ENCODE data around the gene ACP3.
"Not testable (repeated sequence)": the region's sequence is repeated elsewhere in the genome, so short reads cannot be mapped to it uniquely, and the experiment has no call there.

Gene ACP3

GRCh38 chr3:132396255-132396654 lies 79.0 kb downstream of the ACP3 start:
- Histone ChIP-seq H3K27ac (ENCODE audit: low read length) (no peak overlapping the region), H3K4me3 (ENCODE audit: low read depth in 1 of 2, low read length in 2 of 2) (no peak overlapping the region), H3K4me1 (ENCODE audit: control insufficient read depth in 1 of 2, insufficient read depth in 2 of 2, low read length in 2 of 2) (peaks cover 0 to 3% of the 10 kb centered on the region in 2 donors), H3K36me3 (ENCODE audit: control insufficient read depth in 1 of 2, insufficient read depth in 2 of 2, low read length in 2 of 2) (no peaks in the 10 kb centered on the region), H3K27me3 (ENCODE audit: low read depth, low read length) (no peaks in the 10 kb centered on the region), H3K9me3 (ENCODE audit: control insufficient read depth in 1 of 2, low read length in 2 of 2) (no peaks in the 10 kb centered on the region)

DNA sequence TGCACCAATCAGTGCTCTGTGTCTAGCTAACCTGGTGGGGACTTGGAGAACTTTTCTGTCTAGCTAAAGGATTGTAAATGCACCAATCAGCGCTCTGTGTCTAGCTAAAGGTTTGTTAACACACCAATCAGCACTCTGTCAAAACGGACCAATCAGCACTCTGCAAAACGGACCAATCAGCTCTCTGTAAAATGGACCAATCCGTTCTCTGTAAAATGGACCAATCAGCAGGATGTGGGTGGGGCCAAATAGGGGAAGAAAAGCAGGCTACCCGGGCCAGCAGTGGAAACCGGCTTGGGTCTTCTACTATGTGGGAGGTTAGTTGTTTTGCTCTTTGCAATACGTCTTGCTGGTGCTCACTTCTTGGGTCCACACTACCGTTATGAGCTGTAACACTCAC lies 79.6 kb downstream of the ACP3 start:
- not testable (repeated sequence) for H3K27ac ChIP-seq (ENCODE audit: low read length); H3K4me1 ChIP-seq (ENCODE audit: control insufficient read depth in 1 of 2, insufficient read depth in 2 of 2, low read length in 2 of 2); H3K4me3 ChIP-seq (ENCODE audit: low read depth in 1 of 2, low read length in 2 of 2); H3K9me3 ChIP-seq (ENCODE audit: control insufficient read depth in 1 of 2, low read length in 2 of 2); H3K27me3 ChIP-seq (ENCODE audit: low read depth, low read length); H3K36me3 ChIP-seq (ENCODE audit: control insufficient read depth in 1 of 2, insufficient read depth in 2 of 2, low read length in 2 of 2)

DNA sequence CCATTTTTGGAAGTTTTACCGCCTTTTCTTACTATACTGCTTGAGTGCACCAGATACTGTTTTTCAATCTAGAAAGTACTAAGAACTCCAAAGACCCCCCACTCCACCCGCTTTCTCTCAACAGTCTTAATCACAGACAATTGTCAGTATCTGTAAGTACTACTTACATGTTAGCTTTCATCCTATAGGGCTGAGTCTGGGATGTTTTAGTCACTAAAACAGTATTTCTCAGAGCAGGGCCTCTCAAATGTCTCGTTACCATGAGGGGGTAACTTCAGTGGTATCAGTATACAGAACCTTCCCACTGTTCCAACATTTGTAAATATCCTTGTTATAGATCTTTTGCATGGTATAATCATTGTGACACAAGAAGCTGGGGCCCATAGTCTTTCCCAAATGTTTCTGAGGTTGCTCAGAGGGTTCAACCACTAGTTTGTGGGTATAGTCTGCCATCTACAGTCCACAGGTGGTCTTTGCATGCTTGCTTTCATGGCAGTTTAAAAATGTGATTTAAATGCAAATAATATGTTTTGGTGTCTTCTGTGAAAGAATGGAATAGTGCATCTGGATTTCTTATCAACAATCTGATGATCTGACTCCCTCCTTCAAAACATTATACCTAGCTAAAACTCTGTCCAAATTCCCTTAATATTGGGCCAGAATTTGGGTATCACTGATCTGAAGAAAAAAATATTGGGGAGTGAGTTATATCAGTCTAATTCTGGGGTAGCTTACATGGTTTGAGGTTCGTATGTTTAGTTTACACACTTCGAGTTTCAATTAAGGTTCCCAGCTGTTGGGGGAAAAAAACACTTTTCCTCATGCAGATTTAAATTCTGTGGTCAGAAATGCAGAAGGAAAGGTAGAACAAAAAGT lies 82.1 kb downstream of the ACP3 start:
- Histone ChIP-seq H3K27ac (ENCODE audit: low read length) (no peak overlapping the region), H3K4me3 (ENCODE audit: low read depth in 1 of 2, low read length in 2 of 2) (no peak overlapping the region), H3K4me1 (ENCODE audit: control insufficient read depth in 1 of 2, insufficient read depth in 2 of 2, low read length in 2 of 2) (peaks cover 0 to 3% of the 10 kb centered on the region in 2 donors), H3K36me3 (ENCODE audit: control insufficient read depth in 1 of 2, insufficient read depth in 2 of 2, low read length in 2 of 2) (no peaks in the 10 kb centered on the region), H3K27me3 (ENCODE audit: low read depth, low read length) (no peaks in the 10 kb centered on the region), H3K9me3 (ENCODE audit: control insufficient read depth in 1 of 2, low read length in 2 of 2) (no peaks in the 10 kb centered on the region)

GRCh38 chr3:132401255-132401654 lies 84.0 kb downstream of the ACP3 start:
- peaks cover 0 to 15% of the 10 kb centered on the region in 2 donors for H3K4me1 ChIP-seq (ENCODE audit: control insufficient read depth in 1 of 2, insufficient read depth in 2 of 2, low read length in 2 of 2)
- no peak overlapping the region for H3K4me3 ChIP-seq (ENCODE audit: low read depth in 1 of 2, low read length in 2 of 2)
- H3K27me3 ChIP-seq (ENCODE audit: low read depth, low read length): no peaks in the 10 kb centered on the region
- no peaks in the 10 kb centered on the region for H3K9me3 ChIP-seq (ENCODE audit: control insufficient read depth in 1 of 2, low read length in 2 of 2)
- no peak overlapping the region for H3K27ac ChIP-seq (ENCODE audit: low read length)
- no peaks in the 10 kb centered on the region for H3K36me3 ChIP-seq (ENCODE audit: control insufficient read depth in 1 of 2, insufficient read depth in 2 of 2, low read length in 2 of 2)

DNA sequence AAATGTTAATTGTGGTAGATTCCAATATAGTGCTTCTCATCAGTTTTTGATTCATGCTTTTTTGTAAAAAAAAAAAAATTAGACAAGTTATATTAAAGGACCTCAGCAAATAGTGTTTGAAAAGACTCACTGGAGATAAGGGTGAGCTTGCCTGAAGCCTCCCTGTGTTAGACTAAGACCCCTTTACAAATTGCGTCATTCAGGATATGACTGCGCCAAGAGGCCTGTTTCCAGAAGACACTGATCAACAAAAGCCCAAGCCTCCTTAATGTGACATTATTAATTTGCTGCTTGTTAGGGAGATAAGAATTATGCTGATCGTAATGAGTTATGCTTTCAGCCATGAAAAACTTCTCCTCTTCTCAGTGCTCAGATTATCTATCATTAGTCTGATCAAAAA lies 87.1 kb downstream of the ACP3 start:
- H3K27ac ChIP-seq (ENCODE audit: low read length): no peak overlapping the region
- H3K27me3 ChIP-seq (ENCODE audit: low read depth, low read length): no peaks in the 10 kb centered on the region
- no peaks in the 10 kb centered on the region for H3K36me3 ChIP-seq (ENCODE audit: control insufficient read depth in 1 of 2, insufficient read depth in 2 of 2, low read length in 2 of 2)
- H3K4me3 ChIP-seq (ENCODE audit: low read depth in 1 of 2, low read length in 2 of 2): no peak overlapping the region
- H3K9me3 ChIP-seq (ENCODE audit: control insufficient read depth in 1 of 2, low read length in 2 of 2): no peaks in the 10 kb centered on the region
- peaks cover 0 to 18% of the 10 kb centered on the region in 2 donors for H3K4me1 ChIP-seq (ENCODE audit: control insufficient read depth in 1 of 2, insufficient read depth in 2 of 2, low read length in 2 of 2)

GRCh38 chr3:132405188-132405587 lies 88.0 kb downstream of the ACP3 start:
- H3K27ac ChIP-seq (ENCODE audit: low read length): no peak overlapping the region
- H3K4me3 ChIP-seq (ENCODE audit: low read depth in 1 of 2, low read length in 2 of 2): no peak overlapping the region
- H3K4me1 ChIP-seq (ENCODE audit: control insufficient read depth in 1 of 2, insufficient read depth in 2 of 2, low read length in 2 of 2): peaks cover 0 to 18% of the 10 kb centered on the region in 2 donors
- no peaks in the 10 kb centered on the region for H3K27me3 ChIP-seq (ENCODE audit: low read depth, low read length)
- no peaks in the 10 kb centered on the region for H3K36me3 ChIP-seq (ENCODE audit: control insufficient read depth in 1 of 2, insufficient read depth in 2 of 2, low read length in 2 of 2)
- no peaks in the 10 kb centered on the region for H3K9me3 ChIP-seq (ENCODE audit: control insufficient read depth in 1 of 2, low read length in 2 of 2)

DNA sequence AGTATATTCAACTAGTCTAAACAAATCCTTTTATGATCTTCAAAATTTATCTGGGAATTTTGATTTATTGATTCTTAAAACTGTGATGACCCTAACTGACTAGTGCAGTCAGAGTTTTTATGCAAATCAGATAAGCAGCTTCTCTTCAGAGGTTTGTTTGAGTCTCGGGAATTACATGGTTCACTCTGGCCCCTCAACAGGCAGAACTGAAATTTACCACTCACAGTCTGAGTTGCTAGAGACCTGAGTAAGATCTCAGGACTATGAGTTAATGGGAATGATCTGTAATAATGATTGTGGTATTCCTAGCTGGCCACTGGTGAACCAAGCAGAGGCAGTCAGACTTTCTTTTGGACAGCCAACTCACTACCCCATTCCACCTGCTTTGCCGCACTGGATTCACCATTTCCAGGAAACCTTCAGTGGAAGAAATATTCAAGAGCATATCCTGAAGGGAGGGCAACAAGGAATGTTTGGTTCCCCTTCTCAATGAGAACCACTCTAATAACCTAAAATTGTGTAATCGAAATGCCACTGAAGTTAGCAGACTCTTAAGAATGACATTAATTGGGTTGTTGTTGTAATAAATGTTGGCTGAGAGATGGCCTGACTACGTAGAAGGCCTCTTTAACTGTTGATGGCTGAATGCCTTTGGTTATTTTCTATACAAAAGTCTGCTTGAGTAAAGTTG lies 88.5 kb downstream of the ACP3 start:
- Histone ChIP-seq H3K4me1 (ENCODE audit: control insufficient read depth in 1 of 2, insufficient read depth in 2 of 2, low read length in 2 of 2) (peaks cover 0 to 18% of the 10 kb centered on the region in 2 donors), H3K36me3 (ENCODE audit: control insufficient read depth in 1 of 2, insufficient read depth in 2 of 2, low read length in 2 of 2) (no peaks in the 10 kb centered on the region), H3K9me3 (ENCODE audit: control insufficient read depth in 1 of 2, low read length in 2 of 2) (no peaks in the 10 kb centered on the region), H3K27ac (ENCODE audit: low read length) (no peak overlapping the region), H3K27me3 (ENCODE audit: low read depth, low read length) (no peaks in the 10 kb centered on the region), H3K4me3 (ENCODE audit: low read depth in 1 of 2, low read length in 2 of 2) (no peak overlapping the region)

GRCh38 chr3:132406587-132406986 lies 89.4 kb downstream of the ACP3 start:
- H3K4me1 ChIP-seq (ENCODE audit: control insufficient read depth in 1 of 2, insufficient read depth in 2 of 2, low read length in 2 of 2): peaks cover 0 to 18% of the 10 kb centered on the region in 2 donors
- H3K27ac ChIP-seq (ENCODE audit: low read length): no peak overlapping the region
- no peak overlapping the region for H3K4me3 ChIP-seq (ENCODE audit: low read depth in 1 of 2, low read length in 2 of 2)
- H3K27me3 ChIP-seq (ENCODE audit: low read depth, low read length): no peaks in the 10 kb centered on the region
- no peaks in the 10 kb centered on the region for H3K36me3 ChIP-seq (ENCODE audit: control insufficient read depth in 1 of 2, insufficient read depth in 2 of 2, low read length in 2 of 2)
- H3K9me3 ChIP-seq (ENCODE audit: control insufficient read depth in 1 of 2, low read length in 2 of 2): no peaks in the 10 kb centered on the region

DNA sequence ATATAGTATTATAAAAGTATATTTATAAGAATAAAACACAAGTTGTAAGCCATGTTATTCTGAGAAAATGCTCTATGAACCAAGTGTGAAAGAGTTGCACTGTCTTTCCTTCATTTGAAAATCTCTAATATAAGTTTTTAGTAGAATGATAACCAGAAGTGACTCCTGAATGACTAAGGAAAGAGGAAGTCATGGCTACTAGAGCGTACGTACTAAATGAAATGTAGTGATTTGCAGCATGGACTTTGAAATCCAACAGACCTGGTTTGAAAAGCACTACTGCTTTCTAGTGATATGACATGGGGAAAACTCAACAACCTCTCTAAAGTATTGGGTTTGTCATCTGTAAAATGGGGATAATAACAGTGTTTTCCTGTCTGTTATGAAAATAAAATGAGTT lies 89.8 kb downstream of the ACP3 start:
- no peaks in the 10 kb centered on the region for H3K36me3 ChIP-seq (ENCODE audit: control insufficient read depth in 1 of 2, insufficient read depth in 2 of 2, low read length in 2 of 2)
- no peak overlapping the region for H3K4me3 ChIP-seq (ENCODE audit: low read depth in 1 of 2, low read length in 2 of 2)
- no peaks in the 10 kb centered on the region for H3K9me3 ChIP-seq (ENCODE audit: control insufficient read depth in 1 of 2, low read length in 2 of 2)
- H3K27me3 ChIP-seq (ENCODE audit: low read depth, low read length): no peaks in the 10 kb centered on the region
- peaks cover 0 to 18% of the 10 kb centered on the region in 2 donors for H3K4me1 ChIP-seq (ENCODE audit: control insufficient read depth in 1 of 2, insufficient read depth in 2 of 2, low read length in 2 of 2)
- H3K27ac ChIP-seq (ENCODE audit: low read length): no peak overlapping the region
